SK-N-MC (cell line): ENCODE results near the gene TRIM33.
"Not testable (repeated sequence)": the region's sequence is repeated elsewhere in the genome, so short reads cannot be mapped to it uniquely, and the experiment has no call there.

Source experiments
- EZH2 ChIP-seq: fragments of 200-600 bp; sonication (generic); IDR thresholded peaks from one replicate; pipeline ENCODE4 v1.6.1; 2017; ENCODE audit warnings: antibody characterized with exemption
- FOXP2 ChIP-seq: optimal IDR thresholded peaks from 2 replicates; pipeline ENCODE3; 2011; ENCODE audit warnings: mild to moderate bottlenecking, moderate library complexity; ENCODE audit not compliant: insufficient read depth; ENCODE audit errors: extremely low read length, control extremely low read depth
- POLR2AphosphoS5 ChIP-seq: IDR thresholded peaks from 2 replicates; pipeline ENCODE4 v1.6.1; 2012; ENCODE audit warnings: mild to moderate bottlenecking, low read depth, low read length, borderline replicate concordance

- not testable (repeated sequence) for TF ChIP-seq EZH2, POLR2AphosphoS5, FOXP2
Measured at GRCh38 chr1:114363230-114363629, 147.8 kb downstream of the TRIM33 start.
